SKM-1 treated with dmso at 0.1 percent for 144 hours (cell line): ENCODE measurements around the gene EXPH5.
"Not testable (repeated sequence)": the region's sequence is repeated elsewhere in the genome, so short reads cannot be mapped to it uniquely, and the experiment has no call there.

Experiments
- DNase-seq: peaks from one replicate; lab custom pipeline; 2025; ENCODE audit not compliant: unreplicated experiment; lab: John Stamatoyannopoulos, UW

The EXPH5 gene

DNA sequence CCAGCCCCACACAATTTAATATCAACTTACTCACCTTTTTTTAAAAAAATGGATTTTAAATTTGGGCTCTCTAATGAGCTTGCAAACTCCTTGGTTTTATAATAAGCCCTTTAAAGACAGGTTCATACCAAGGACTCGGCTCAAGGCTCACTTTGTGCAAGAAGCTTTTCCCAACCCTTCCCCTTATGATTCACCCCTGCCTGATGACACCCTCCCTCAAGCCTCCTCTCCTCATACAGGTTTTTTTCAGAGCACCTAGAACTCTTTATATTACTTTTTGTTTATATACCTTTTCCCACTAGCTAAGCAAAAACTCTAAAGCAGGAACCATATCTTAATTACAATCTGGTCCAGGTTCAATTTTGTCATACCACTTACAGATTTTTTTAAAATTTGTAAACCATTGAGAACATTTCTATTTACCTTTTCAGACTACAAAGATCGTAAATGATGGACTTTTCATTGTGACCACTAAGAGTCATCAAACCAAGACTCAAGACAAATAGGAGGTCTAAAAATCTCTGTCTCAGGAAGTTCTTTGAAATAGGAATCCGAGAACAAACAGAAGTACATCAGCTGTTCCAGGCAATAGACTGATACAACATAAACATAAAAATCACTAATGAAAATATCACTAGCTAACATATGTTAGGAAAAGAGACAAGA lies 13.1 kb upstream of the EXPH5 start:
- no peak for DNase-seq

GRCh38 chr11:108606070-108606469 lies 12.5 kb upstream of the EXPH5 start:
- DNase-seq: no peak

DNA sequence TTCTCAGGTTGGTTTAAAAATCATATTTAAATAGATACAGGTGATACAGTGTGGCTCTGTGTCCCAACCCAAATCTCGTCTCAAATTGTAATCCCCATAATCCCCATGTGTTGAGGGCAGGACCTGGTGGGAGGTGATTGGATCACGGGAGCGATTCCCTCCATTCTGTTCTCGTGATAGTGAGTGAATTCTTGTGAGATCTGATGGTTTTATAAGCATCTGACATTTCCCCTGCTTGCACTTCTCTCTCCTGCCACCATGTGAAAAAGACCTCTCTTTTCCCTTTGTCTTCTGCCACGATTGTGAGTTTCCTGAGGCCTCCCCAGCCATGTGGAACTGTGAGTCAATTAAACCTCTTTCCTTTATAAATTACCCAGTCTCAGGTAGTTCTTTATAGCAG lies 9.2 kb upstream of the EXPH5 start:
- DNase-seq: not testable (repeated sequence)

GRCh38 chr11:108601150-108601549 lies 7.6 kb upstream of the EXPH5 start:
- DNase-seq: no peak

DNA sequence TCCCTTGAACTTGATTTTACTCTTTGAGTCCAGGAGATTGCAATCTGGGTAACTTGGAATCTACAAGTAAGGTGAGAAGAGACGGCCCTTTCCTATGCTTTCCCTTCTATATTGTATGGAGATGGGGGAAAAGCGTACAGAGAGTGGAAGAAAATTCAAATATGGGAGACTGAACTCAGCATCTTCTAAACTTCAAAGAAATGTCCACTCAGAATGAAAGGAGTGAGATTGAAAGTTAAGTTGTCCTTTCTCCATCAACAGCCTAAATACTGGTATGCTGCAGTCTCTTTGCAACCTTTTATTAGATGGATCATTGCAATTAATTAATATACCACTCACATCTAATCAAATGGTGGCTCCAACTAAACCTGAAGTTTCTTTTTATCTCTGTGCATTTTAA lies 6.4 kb upstream of the EXPH5 start:
- DNase-seq: no peak

GRCh38 chr11:108597736-108598355 lies 4.3 kb upstream of the EXPH5 start:
- DNase-seq: no peak

GRCh38 chr11:108596701-108597100 lies 3.1 kb upstream of the EXPH5 start:
- no peak for DNase-seq

DNA sequence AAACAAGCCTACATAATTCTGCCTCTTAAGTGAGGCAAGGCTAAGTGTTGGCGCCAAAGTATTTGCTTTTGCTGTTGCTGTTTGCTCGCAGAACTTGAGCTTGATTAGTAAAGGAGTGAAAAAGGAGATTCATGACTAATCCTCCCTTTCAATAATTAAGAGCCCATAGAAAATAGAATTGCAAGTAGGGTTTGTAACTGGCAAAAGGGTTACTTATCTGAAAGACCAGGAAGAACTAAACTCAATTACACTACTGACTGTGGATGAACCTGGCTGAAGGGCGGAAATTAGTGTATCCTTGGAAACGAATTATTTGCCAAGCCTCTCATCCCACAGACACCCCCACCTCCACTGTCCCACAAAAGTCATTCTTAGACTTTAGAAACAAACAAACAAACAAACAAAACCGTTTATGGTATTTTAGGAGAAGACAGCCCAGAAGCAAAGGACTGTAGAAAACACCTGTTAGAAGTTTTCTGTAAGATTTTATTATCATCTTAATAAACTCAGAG lies 411 bp upstream of the EXPH5 start:
- DNase-seq: no peak

DNA sequence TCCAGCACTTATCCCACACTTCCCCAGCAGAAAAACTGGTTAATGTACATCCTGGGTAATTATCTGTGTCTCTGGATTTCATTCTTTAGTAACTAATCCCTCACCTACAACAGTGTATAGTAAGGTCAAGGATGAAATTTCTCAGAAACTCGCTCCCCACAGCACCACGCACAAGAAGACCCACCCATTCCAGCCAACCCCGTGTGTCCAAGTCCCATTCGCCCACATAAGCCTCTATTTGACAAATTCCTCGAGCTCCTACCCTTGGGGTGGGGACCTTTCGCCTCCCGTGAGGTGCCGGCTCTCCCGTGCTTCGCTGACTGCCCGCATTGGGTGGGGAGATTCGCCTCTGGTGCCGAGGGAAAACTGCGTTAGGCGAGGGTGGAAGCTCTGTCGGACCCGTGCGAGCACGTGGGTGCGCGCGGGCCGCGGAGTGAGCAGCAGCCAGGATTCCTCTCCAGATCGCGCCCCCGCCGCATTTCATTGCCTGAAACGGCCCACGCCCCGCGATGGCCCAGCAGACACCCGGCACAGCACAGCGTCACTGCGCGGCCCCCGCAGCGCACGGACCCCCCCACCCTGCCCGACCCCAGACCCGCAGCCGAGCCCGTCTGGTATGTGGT lies 866 bp downstream of the EXPH5 start:
- DNase-seq: no peak

DNA sequence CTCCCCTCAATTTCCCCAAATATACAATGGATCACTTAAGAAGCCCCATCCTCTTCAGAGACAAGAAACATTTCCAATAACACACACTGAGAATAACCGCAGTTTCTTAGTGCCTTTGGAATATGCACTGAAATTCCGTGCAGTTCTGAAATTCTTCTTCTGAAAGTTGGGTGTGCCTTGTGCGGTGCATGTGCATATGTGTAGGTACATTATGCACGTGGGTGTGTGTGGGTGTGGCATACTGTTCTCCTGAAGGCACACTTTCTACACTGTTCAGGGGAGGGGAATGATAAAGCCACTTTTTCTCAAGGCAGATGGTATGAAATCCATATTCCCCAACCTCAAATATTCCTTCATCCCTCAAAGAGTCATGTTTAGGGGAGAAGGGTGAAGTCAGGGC lies 1.7 kb downstream of the EXPH5 start:
- DNase-seq: no peak

GRCh38 chr11:108589136-108589535 lies 4.4 kb downstream of the EXPH5 start:
- DNase-seq: no peak

- no peak for DNase-seq
Observed at GRCh38 chr11:108588287-108588686, 5.3 kb downstream of the EXPH5 start.

- DNase-seq: no peak
Observed at GRCh38 chr11:108587109-108587508, 6.5 kb downstream of the EXPH5 start.

DNA sequence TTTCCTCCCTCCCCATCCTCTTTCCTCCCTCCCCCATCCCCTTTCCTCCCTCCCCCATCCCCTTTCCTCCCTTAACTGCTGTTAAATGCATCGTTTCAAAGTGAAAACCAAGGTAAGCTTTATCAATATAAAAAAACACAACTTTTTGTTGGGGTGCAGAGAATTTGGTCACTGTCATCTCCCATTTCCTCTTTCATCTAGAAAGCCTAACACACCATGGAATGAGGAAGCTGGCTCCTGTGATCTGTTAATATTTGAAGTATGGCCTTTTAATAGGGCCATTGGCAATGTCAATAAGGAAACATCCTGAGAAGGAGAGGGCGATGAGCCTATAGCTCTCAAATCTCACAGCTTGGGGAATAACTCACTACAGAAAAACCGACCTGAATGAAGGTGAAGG lies 7.0 kb downstream of the EXPH5 start:
- peak; percentile 22 for DNase-seq

DNA sequence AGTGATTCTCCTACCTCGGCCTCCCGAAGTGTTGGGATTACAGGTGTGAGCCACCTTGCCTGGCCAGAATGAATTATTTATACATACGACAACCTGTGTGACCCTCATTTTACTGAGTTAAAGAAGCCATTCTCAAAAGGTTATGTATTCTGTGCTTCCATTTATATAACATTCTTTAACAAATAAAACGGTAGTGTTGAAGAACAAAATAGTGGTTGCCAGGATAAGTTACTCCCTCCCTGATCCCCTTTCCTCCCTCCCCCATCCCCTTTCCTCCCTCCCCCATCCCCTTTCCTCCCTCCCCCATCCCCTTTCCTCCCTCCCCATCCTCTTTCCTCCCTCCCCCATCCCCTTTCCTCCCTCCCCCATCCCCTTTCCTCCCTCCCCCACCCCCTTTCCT lies 7.4 kb downstream of the EXPH5 start:
- DNase-seq: not testable (repeated sequence)

DNA sequence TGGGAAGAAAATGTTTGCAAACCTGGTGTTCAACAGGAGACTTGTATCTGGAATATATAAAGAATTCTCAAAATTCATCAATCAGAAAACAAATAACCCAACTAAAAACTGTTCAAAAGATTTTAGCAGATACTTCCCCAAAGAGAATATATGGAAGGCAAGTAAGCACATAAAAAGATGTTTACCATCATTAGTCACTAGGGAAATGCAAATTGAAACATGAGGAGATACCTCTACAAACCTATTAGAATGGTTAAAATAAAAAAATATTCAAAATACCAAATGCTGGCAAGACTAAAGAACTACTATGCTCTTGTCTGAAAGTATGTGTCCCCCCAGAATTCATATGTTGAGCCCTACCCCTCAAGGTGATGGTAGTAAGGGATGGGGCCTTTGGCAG lies 8.6 kb downstream of the EXPH5 start:
- DNase-seq: no peak

GRCh38 chr11:108580645-108581044 lies 12.9 kb downstream of the EXPH5 start:
- DNase-seq: no peak

GRCh38 chr11:108580043-108580442 lies 13.5 kb downstream of the EXPH5 start:
- DNase-seq: no peak

DNA sequence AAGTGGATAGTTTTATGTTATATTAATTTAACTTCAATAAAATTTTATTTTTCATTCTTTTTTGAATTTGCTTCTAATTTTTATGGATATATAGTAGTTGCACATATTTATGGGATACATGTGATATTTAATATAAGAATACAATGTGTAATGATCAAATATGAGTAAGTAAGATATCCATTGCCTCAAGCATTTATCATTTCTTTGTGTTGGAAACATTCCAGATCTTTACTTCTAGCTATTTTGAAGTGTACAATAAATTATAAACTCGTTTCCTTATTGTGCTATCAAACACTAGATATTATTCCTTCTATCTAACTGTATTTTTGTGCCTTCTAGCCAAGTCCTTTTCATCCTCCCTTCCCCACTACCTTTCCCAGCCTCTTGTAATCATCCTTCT lies 17.0 kb downstream of the EXPH5 start:
- no peak for DNase-seq

GRCh38 chr11:108574675-108575074 lies 18.9 kb downstream of the EXPH5 start:
- no peak for DNase-seq

- DNase-seq: no peak
Observed at GRCh38 chr11:108571001-108571400, 22.6 kb downstream of the EXPH5 start.

- DNase-seq: no peak
Observed at GRCh38 chr11:108569896-108570295, 23.7 kb downstream of the EXPH5 start.
